CD4-positive, alpha-beta T cell treated with Interleukin-15 for 1 hour (primary cell): ENCODE measurements around the gene EPO.
A peak's percentile ranks its signal among the peaks of the same experiment; 100 is the strongest.

Experiments used
- DNase-seq: peaks from one replicate; pipeline ENCODE4 v3.0.0-alpha.2; 2020

The EPO gene

GRCh38 chr7:100720279-100720670, at the start of gene EPO:
Gene EPO, plus strand, starts transcription at chr7:100720468. Its CDS starts 513 bp downstream, at chr7:100720981.
- DNase-seq: no peak

GRCh38 chr7:100671353-100672327, 48.6 kb upstream of the EPO start:
- DNase-seq: no peak

DNA sequence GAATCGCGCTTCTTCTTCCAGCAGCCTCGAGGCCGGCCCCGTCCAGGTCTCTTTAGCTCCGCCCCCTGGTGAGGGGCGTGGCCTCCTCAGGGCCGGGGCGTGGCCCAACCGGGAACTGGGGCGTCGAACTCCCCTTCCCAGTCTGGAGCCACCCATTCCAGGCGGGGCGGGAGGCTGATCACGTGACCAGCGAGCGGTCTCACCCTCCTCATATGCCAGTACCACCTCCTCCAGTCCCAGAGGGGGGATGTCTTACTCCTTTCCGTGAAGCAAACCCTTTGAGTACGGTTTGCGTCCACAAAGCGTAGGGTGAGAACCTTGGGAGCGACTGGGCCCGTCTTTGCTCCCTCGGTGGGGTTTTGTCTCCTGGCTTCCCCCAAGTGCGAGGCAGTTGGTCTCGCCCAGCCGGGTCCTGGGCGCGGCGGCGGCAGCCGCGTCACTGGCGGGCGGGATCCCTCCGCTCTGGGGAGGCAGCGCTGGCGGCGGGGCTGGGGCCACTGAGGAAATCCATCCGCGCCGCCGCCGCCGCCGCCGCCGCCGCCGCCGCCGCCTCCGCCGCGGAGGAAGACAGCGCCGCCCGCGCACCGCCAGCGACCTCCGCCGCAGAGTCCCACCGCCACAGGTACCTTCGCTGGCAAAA, 46.8 kb upstream of the EPO start, which contains the start of gene GNB2:
TSS of gene GNB2 (plus strand) at position 439 of the 640 bp plus-strand sequence. CDS start 2,526 bp downstream, outside the sequence.
- DNase-seq: peak; percentile 99

GRCh38 chr7:100673942-100674410, 46.3 kb upstream of the EPO start:
- DNase-seq: peak; percentile 51

DNA sequence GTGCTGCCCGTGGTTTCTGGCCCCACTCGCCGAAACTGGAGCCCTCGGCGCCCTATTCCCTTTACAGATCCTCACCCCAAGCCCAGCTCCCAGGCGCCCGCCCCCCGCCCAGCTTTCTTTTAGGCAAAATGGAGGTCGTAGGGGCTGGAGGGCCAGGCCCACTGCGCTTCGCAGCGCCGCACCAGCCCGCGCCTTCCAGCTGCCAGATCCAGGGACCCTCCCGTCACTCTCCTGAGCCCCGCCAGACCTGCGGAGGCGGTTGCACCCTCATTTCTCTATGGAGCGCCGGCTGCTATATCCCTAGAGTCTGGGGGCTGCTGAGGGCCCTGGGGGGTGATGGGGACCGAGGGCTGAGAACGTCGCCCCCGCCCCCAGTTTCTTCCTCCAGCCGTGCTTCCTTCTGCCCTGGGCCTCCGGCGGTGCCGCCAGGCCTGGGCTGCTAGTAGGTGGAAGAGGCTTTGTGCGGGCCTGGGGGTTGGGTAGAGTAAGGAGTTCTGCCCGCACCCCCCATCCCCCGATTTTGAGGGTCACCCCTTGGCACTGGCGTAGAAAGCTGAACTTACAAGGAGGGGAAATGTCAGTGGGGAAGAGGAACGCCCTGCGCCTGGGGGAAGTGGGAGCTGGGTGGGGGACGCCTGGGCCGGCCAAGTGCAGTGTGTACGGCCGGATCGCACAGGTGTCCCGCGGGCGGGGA, 45.7 kb upstream of the EPO start:
- no peak for DNase-seq

DNA sequence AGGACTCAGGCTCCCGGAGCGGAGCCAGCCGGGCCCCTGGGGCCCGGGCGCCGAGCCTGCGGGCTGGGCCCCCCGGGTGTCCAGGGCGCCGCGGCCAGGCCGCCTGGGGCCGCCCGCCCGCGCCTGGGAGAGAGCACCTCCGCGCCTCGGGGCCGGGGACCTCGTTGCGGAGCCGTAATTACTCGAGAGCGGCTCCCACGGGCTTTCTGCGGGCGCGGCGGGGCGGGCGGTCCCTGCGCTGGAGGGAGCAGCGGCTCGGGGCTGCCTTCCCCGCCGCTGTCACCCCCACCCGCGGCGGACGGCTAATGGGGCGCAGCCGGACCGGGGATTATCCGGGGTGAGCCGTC, 45.2 kb upstream of the EPO start:
- DNase-seq: no peak

DNA sequence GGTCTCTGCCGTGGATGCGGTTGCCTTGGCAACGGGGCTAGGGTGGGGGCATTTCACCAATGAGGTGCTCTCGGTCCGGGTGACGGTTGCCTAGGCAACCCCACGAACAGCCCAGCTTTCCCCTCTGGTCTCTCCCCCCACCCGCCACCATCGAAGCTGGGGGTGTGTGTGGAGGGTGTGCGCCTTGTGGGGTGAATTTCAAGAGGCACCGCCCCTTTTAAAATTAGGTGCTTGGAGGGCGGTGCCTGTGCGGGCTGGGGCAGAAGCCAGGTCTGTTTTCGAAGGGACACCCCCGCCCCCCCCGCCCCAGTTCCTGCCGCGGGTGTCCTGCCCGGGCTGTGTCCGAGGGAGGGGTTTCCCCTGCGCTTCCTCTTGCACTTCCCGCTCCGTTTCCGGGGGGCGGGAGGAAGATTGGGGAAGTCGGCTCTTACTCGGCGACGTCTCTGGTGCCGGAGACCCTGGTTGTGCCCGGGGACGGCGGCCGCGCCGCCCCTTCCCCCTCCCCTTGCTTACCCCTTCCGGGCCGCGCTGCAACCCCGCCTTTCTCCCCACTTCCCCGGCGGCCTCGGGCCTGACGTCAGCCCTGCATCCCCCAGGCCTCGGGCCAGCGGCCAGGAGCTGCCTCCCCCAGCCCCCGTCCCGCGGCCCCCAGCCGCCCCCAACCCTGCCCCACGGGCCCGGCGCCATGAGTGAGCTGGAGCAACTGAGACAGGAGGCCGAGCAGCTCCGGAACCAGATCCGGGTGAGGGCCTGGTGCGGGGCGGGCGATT, 44.5 kb upstream of the EPO start:
- peak; percentile 98 for DNase-seq

DNA sequence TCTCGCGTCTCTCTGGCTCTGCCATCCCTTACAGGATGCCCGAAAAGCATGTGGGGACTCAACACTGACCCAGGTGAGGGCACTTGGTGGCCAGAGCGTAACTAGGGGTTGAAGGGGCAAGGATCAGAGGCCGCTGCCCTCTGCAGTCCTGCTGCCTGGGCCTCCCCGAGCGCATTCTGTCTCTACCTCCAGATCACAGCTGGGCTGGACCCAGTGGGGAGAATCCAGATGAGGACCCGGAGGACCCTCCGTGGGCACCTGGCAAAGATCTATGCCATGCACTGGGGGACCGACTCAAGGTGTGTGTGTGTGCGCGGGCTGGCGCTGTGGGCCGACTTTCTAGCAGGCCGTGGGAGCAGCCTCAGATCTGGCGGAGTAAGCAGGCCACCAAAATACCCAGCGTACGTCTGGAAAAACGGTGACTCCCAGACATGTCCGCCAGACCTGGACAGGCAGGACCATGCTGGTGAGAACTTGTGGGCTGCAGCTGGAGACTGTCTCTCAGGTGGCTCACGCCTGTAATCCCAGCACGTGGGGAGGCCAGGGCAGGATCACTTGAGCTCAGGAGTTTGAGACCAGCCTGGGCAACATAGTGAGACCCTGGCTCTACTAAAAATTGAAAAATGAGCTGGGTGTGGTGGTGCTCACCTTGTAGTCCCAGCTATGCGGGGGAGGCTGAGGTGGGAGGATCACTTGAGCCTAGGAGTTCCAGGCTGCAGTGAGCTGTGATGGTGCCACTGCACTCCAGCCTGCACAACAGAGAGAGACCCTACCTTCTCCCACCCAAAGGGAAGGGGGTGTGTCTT, 43.6 kb upstream of the EPO start:
- DNase-seq: no peak

DNA sequence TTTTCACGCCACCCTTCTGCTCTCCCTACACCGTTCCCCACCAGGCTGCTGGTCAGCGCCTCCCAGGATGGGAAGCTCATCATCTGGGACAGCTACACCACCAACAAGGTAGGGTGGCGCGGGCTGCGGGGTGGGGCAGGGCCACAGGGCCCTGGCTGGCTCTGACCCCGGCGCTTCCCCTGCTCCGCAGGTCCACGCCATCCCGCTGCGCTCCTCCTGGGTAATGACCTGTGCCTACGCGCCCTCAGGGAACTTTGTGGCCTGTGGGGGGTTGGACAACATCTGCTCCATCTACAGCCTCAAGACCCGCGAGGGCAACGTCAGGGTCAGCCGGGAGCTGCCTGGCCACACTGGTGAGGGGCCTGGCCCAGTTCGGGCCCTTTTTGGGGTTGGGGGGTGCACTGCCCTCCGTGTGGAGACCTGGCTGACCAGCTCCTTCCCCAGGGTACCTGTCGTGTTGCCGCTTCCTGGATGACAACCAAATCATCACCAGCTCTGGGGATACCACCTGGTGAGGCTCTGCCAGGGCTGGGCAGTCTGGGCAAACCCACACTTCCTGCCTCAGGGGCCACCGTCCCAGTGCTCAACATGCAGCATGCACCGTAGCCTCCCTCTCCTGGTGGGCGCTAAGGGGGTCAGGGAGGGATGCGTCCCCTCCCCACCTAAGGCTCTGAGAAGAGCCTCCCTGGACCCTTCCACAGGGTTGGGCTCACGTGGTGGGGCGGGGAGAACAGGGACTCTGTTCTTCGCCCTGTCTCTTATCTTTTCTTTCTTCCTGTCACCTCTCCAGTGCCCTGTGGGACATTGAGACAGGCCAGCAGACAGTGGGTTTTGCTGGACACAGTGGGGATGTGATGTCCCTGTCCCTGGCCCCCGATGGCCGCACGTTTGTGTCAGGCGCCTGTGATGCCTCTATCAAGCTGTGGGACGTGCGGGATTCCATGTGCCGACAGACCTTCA, 42.7 kb upstream of the EPO start:
- no peak for DNase-seq

DNA sequence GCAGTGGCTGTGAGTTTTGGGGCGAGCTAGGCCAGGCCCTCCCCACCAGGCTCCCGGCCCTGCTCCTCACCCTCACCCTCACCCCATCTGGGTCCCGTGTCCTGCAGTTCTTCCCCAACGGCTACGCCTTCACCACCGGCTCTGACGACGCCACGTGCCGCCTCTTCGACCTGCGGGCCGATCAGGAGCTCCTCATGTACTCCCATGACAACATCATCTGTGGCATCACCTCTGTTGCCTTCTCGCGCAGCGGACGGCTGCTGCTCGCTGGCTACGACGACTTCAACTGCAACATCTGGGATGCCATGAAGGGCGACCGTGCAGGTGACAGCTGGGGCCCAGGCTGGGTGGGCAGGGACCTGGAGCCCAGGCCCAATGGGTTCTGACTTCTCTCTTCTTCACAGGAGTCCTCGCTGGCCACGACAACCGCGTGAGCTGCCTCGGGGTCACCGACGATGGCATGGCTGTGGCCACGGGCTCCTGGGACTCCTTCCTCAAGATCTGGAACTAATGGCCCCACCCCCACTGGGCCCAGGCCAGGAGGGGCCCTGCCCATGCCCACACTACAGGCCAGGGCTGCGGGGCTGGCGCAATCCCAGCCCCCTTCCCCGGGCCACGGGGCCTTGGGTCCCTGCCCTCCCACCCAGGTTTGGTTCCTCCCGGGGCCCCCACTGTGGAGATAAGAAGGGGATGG, 41.8 kb upstream of the EPO start:
- DNase-seq: no peak

GRCh38 chr7:100679129-100679926, 40.9 kb upstream of the EPO start:
- DNase-seq: no peak

GRCh38 chr7:100679927-100680575, 40.2 kb upstream of the EPO start:
- DNase-seq: no peak

- no peak for DNase-seq
Observed at GRCh38 chr7:100680576-100681271, 39.5 kb upstream of the EPO start.

DNA sequence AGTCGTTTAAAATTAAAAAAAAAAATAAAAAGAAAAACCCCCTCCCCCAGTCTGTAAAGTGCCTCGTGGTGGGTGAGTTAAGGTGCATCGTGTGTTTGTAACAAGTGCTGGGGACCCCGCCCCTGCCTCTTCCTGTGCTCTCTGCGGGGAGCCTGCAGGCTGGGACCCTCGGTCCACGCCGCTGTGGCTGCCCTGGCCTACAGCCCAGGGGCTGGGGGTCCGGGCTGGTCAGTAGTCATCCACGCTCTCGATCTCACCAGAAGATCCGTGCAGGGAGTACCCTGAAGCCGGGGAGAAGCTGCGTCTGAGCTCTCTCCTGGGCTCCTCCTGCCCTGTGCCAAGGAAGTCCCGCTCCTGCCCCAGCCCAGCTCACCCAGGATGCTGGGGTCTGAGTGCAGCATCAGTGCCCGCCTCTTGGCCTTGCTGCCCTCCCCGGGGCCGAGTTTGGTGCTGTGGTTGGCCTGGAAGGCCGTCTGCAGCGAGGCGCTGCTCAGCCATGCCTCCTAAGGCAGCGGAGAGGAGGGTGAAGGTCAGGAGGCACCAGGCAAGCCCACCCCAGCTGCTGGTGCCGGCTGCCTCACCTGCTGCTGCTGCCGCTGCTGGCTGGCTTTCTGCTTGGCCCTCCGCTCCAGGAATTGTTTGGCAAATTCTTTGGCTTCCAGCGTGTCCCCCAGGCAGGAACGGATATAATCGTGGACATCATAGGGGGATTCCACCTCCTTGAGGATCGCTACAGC, 38.6 kb upstream of the EPO start:
- no peak for DNase-seq

- DNase-seq: no peak
Observed at GRCh38 chr7:100682228-100682741, 38.0 kb upstream of the EPO start.

GRCh38 chr7:100682991-100683658, 37.1 kb upstream of the EPO start:
- DNase-seq: no peak
